K562 (cell line): Measurements from ENCODE around the gene RHOC. TPM values are rescaled to one million over a fixed set of nuclear protein-coding genes. Genes with fewer than 3 reads are reported as not detected.

ENCODE experiments used
- CTCF ChIP-seq, 3 experiments: IDR thresholded peaks in 2 of 3; conservative IDR thresholded peaks in 1 of 3; 2 replicates each; pipeline ENCODE4 v1.5.1; 2011 to 2012; ENCODE audit warnings: low read length in 3 of 3, mild to moderate bottlenecking in 3 of 3, control low read depth in 2 of 3, improper control_type of control experiment in 1 of 3, inconsistent platforms in 1 of 3, low read depth in 1 of 3, mixed read lengths in 1 of 3, moderate library complexity in 1 of 3; ENCODE audit not compliant: insufficient read depth in 2 of 3
- LCOR ChIP-seq: sonication (generic); formaldehyde crosslinking; IDR thresholded peaks from 2 replicates; pipeline ENCODE4 v1.8.0; 2022; ENCODE audit warnings: mild to moderate bottlenecking, missing genetic modification reagents
- MBD2 ChIP-seq: sonication (generic); IDR thresholded peaks from 2 replicates; pipeline ENCODE4 v1.6.1; 2016; ENCODE audit warnings: low read depth, borderline replicate concordance
- MIER1 ChIP-seq: fragments of 450-650 bp; IDR thresholded peaks from 2 replicates; pipeline ENCODE4 v1.6.1; 2016; ENCODE audit warnings: antibody characterized with exemption, mild to moderate bottlenecking, low read depth
- MITF ChIP-seq: IDR thresholded peaks from 2 replicates; pipeline ENCODE4 v1.6.1; 2014; ENCODE audit warnings: antibody characterized with exemption
- NBN ChIP-seq: fragments of 450-650 bp; IDR thresholded peaks from 2 replicates; pipeline ENCODE4 v1.6.1; 2016; ENCODE audit warnings: low read depth, mild to moderate bottlenecking
- PCBP2 ChIP-seq: fragments of 200-400 bp; formaldehyde crosslinking; IDR thresholded peaks from 2 replicates; pipeline ENCODE4 v1.6.1; 2018; ENCODE audit warnings: low read length, low read depth, mild to moderate bottlenecking, moderate library complexity; ENCODE audit not compliant: poor library complexity, severe bottlenecking
- RAD51 ChIP-seq: fragments of 450-650 bp; IDR thresholded peaks from 2 replicates; pipeline ENCODE4 v1.7.1; 2016; ENCODE audit warnings: low read depth, mild to moderate bottlenecking, borderline replicate concordance
- SAP30 ChIP-seq: fragments of 200-600 bp; sonication (generic); IDR thresholded peaks from 2 replicates; pipeline ENCODE4 v1.6.1; 2012; ENCODE audit warnings: borderline replicate concordance, low read depth, mild to moderate bottlenecking, moderate library complexity, low read length, control low read depth, inconsistent platforms; ENCODE audit not compliant: insufficient read depth, poor library complexity, severe bottlenecking
- VEZF1 ChIP-seq: fragments of 200-800 bp; sonication (Bioruptor generic); IDR thresholded peaks from 2 replicates; pipeline ENCODE4 v1.6.1; 2017; ENCODE audit warnings: missing genetic modification characterization, missing compliant biosample characterization
- ZBTB11 ChIP-seq, 3 experiments: fragments of 200-800 bp in 1 of 3; fragments of 250-450 bp in 1 of 3; fragments of 450-650 bp in 1 of 3; sonication (Bioruptor Pico) in 1 of 3; sonication (Bioruptor generic) in 1 of 3; formaldehyde crosslinking in 1 of 3; IDR thresholded peaks; 2 replicates each; pipeline versions ENCODE4 v1.6.1 to v1.8.0; 2016 to 2022; ENCODE audit warnings: mild to moderate bottlenecking in 2 of 3, missing genetic modification characterization in 2 of 3, missing compliant biosample characterization in 1 of 3, moderate library complexity in 1 of 3
- ZNF518B ChIP-seq: fragments of 250-450 bp; sonication (Bioruptor Pico); IDR thresholded peaks from 2 replicates; pipeline ENCODE4 v1.5.0; 2021; ENCODE audit warnings: mild to moderate bottlenecking, moderate library complexity
- polyA plus RNA-seq, 8 experiments: library from polyadenylated mRNA; depleted of rRNA in 4 of 8; stranded (reverse) in 5 of 8; unstranded in 3 of 8; fragments of >200 nt; fragmentation: Nextera tagmentation in 2 of 8; fragmentation: Illumina TruSeq in 1 of 8; extraction: Ambion mirVana in 2 of 8; extraction: Trizol in 1 of 8; gene quantifications; 2 replicates each; pipeline versions ENCODE4 v1.2.1 to v1.2.3, GENCODE V29; 2011 to 2014; ENCODE audit warnings: inconsistent platforms in 1 of 8, missing spikeins in 1 of 8
- total RNA-seq, 7 experiments: library from RNA; depleted of rRNA in 6 of 7; stranded (reverse); fragments of >200 nt in 6 of 7; fragmentation: Illumina TruSeq in 2 of 7; extraction: Trizol in 2 of 7; gene quantifications; 2 replicates each; pipeline versions ENCODE4 v1.2.1 to v1.2.3, GENCODE V29; 2011 to 2021; ENCODE audit warnings: low replicate concordance in 1 of 7

The RHOC gene
- total and polyA plus RNA-seq, 9 of the 15 experiments (the other 6 are each of a cell fraction or from before 2014, with no cell fraction given), result 35.2 to 364 (median 204) TPM

- TF ChIP-seq VEZF1 (CRISPR knock-in tag) (peak; percentile 88), ZNF518B (no peak), MIER1 (no peak), LCOR (CRISPR knock-in tag) (no peak; the same call in 1 of the 2 replicates), RAD51 (0 out of 2 replicates have a peak, but pooled peaks have one; percentile 10), CTCF (IDR thresholded peaks at IDR 0.05 in 2 of 3, conservative IDR thresholded peaks at IDR 0.05 in 1 of 3; ENCODE audit: insufficient read depth in 2 of 3, low read depth in 1 of 3, low read length in 3 of 3) (peak; percentile 96 to 97 (median 96)), NBN (no peak; the same call in 1 of the 2 replicates), PCBP2 (no peak), MBD2 (no peak), ZBTB11 (CRISPR knock-in tag; IDR thresholded peaks at IDR 0.05) (peak in 1 of 3 experiments; percentile 75; a peak in 2 of 6 replicates), MITF (no peak), SAP30 (no peak)
Measured at GRCh38 chr1:112707221-112708001, 484 bp upstream of the RHOC start (continued).
